GM12801 (cell line): ENCODE data around the gene MGAT2.

ENCODE experiments used
- TF ChIP-seq, protein P1 (sequence below): IDR thresholded peaks from one replicate; pipeline ENCODE4 v1.5.1; 2011; ENCODE audit warnings: control low read depth; ENCODE audit not compliant: insufficient read length; ENCODE audit errors: extremely low read depth

MGAT2 gene

DNA sequence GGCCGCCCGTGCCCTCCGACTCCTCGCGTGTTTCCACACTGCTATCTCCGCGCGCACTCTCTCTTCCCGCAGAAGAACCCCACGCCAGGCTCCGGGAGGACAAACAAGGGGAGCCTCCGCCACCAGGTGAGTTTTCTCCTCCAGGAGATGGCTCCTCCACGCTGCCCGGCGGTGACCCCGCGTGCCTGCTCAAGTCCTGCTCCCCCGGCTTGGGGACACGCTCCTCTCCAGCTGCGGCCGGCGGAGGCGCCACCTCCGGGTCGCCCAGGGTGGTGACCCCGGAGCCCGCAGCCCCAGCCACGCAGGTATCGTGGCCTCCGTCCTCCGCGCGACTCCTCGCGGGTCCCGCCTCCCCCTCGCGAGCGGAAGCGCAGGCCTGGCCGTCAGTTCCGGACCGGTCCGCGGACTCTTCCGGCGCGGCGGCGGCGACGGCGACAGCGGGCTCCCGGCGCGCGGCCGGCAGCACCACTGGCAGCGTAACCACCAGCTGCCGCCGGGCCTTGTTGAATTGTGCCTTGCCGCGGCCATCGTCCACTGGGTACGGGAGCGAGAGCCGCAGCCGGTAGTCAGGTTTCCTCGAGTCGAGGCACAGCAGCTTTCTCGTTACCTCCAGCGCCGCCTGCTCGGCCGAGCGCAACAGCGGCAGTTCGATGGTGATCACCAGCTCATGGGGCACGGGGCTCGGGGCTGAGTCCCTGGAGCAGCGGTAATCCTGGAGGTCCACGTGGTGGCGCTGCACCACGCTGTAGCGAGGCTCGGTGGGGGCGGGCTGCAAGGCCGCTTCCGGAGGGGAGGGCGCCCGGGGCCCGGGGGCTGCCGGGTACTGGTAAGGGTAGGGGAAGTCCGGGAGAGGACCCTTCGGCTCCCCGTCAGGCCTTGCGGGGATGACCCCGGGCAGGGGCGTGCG, 13.3 kb downstream of the MGAT2 start:
- TF ChIP-seq, protein P1, sequence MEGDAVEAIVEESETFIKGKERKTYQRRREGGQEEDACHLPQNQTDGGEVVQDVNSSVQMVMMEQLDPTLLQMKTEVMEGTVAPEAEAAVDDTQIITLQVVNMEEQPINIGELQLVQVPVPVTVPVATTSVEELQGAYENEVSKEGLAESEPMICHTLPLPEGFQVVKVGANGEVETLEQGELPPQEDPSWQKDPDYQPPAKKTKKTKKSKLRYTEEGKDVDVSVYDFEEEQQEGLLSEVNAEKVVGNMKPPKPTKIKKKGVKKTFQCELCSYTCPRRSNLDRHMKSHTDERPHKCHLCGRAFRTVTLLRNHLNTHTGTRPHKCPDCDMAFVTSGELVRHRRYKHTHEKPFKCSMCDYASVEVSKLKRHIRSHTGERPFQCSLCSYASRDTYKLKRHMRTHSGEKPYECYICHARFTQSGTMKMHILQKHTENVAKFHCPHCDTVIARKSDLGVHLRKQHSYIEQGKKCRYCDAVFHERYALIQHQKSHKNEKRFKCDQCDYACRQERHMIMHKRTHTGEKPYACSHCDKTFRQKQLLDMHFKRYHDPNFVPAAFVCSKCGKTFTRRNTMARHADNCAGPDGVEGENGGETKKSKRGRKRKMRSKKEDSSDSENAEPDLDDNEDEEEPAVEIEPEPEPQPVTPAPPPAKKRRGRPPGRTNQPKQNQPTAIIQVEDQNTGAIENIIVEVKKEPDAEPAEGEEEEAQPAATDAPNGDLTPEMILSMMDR: no peak

DNA sequence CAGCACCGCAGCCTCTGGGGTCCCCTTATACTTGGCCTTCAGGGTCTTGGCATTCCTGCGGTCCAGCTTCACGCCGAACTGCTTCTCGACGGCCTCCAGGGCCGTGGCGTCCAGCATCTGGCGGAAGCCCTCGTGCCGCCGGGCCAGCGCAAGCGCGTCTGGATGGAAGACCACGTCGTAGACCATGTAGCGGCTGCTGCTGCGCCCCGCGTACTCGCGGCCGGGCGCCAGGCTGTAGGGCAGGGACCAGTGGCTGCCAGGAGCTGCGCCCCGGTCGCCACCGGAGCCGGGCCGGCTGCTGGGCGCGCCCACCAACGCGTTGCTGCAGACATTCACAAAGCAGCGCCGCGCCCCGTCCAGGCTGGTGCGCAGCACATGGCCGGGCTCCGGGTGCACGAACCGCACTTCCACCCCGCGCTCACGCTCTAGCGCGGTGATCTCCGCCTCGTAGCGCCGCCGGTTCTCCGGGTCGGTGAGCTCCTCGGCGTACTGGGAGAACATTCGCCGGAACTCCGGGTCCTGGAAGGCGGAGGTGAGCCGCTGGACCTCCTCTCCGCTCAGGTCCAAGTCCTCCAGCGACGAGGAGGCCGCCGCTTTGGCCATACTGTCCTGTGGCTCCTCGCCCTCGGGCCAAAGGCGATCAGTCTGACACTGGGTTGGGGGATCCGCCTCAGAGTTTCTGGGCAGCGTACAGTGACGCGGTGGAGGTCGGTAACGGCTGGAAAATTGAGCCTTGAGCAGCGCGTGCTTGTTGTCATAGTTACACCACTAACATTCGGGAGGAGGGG, 14.1 kb downstream of the MGAT2 start, which contains the start of gene DNAAF2:
Gene DNAAF2 (minus strand): TSS at position 698 of the 788 bp plus-strand sequence. CDS start 95 bp downstream, at position 603.
- TF ChIP-seq, protein P1: no peak

DNA sequence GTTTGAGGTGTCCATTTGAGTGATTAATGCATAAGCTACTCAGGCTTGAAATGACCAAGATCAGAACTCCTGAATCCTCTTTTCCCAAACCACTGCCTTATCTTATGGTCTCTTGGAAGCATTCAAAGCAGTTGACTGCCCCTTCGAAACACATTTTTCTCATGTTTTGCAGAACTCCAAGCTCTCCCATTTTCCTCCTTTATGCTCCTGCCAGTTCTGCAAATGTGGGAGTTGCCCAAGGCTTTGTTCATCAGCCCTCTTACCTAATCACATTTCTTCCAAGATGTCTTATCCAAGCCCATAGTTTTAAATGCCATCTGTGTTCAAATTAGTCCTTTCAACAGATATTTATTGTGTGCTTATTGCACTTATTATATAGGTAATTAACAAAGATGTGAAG, 16.3 kb downstream of the MGAT2 start:
- TF ChIP-seq, protein P1: no peak

DNA sequence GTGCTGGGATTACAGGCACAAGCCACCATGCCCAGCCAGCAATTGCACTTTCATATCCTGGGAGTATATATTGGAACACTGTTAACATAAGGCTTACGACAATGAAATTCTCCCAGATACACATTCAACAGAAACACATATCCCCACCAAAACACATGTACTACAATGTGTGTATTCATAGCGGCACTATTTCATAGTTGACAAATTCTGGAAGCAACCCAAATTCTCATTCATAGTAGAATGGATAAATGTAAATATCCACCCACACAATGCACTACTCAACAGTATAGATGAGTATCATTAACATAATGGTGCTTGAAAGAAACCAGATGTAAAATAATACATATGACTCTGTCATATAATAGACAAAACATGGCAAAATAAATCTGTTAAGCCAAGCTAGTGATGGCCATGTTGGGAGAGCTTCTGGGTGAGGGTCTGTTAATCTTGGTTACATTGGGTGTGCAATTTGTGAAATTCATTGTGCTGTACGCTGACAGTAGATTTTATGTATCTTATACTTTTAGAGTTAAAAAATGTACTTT, 17.0 kb downstream of the MGAT2 start:
- TF ChIP-seq, protein P1: no peak

DNA sequence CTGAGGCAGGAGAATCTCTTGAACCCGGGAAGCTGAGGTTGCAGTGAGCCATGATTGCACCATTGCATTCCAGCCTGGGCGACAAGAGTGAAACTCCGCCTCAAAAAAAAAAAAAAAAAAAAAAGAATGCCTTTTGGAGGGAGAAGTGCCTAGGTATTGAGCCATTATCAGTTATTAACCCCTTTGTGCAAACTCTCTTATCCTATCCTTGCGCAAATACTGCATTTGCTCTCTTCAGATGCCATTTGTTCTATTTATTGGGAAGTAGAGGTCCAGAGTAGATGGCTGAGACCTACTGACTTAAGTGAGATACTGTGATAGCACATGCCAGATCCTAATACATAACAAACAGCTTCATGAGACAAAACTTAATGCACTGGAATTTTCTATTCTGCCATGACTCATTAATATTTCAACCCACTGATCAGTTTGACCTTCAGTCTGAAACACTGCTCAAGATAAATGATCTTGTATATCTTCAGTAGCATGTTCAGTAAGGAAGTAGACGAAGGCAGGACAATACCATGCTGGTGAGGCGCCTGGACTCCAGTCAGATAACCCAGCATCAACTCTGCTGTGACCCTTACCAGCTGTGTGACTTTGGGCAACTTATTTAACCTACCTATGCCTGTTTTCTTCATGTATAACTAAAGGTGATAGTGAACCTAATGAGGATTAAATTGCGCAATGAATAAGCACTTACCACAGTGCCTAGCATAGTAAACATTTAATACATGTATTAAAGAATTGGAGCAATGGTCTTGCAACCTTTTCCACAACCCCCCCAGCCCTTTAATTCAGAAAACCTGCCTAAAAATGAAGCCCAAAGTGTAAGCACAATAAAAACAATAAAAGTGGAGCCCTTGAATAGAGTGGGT, 20.2 kb downstream of the MGAT2 start:
- TF ChIP-seq, protein P1: no peak

DNA sequence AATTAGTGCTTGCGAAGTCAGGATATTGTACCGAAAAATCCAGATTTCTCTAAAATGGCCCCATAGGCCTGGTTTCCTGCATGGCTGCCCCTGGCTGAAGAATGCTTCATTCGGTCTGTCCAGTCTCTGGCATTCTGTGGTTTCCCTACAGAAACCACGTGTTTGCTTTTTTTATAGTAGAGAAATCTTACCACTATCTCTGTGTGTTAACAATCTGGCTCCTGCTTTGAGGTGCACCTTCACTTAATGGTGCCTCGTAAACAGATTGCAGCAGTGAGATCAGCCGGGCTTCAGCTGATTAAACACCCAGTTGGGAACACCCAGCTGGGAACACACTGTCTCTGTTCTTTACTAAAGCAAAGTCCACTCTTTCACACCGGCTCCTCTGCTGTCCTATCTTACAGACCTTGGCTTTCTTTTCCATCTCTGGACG, 21.1 kb downstream of the MGAT2 start:
- TF ChIP-seq, protein P1: no peak
